Stimulated activated CD8-positive, alpha-beta memory T cell treated with anti-CD3 and anti-CD28 coated beads, Interleukin-12 subunit alpha, Interleukin-12 subunit beta, amount 100 ng/mL, for 4 hours (primary cell): ENCODE data around the gene SIRT3.
"Not testable (repeated sequence)": the region's sequence is repeated elsewhere in the genome, so short reads cannot be mapped to it uniquely, and the experiment has no call there.

ENCODE experiments used
- DNase-seq: peaks from one replicate; pipeline ENCODE4 v3.0.0-alpha.2; 2020; ENCODE audit warnings: low read depth

The SIRT3 gene

DNA sequence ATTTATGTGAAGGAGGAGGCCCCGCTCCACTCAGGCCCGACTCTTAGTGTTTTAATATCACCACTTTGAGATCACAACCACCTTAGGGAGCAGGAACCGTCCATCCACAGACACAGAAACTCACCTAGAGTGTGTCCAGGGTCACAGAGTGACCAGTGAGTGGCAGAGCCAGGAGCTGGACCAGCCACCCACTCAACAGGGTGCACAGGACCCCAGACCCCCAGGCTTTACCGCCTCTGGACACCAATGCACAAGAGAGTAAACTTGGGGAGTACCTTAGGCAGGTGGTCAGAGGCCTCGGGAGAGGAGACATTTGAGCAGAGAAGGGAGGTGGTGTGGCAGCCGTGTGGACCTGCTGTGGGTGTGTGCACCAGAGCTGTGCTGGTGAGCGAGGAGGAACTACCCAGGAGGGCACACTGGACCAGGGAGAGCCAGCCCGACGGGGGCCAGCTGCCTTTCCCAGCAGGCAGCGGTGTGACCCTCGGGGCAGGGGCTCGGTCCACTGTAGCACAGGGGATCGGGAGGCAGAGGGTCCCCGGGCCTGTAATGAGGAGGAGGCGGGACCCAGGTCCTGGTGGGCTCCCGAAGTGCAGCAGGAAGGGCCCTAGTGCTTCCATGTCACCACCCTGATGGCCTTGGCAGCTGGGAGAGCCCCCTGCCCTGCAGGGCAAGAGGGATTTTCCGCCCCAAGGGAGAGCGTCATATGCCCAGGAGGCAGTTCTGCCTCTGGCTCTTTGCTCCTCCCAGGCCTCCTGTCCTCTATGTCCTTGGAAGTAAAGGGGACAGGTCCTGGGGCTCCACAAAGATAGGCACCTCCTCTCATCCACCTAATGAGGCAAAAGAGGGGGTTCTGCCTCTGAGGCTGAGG, 34.5 kb upstream of the SIRT3 start:
- no peak for DNase-seq

DNA sequence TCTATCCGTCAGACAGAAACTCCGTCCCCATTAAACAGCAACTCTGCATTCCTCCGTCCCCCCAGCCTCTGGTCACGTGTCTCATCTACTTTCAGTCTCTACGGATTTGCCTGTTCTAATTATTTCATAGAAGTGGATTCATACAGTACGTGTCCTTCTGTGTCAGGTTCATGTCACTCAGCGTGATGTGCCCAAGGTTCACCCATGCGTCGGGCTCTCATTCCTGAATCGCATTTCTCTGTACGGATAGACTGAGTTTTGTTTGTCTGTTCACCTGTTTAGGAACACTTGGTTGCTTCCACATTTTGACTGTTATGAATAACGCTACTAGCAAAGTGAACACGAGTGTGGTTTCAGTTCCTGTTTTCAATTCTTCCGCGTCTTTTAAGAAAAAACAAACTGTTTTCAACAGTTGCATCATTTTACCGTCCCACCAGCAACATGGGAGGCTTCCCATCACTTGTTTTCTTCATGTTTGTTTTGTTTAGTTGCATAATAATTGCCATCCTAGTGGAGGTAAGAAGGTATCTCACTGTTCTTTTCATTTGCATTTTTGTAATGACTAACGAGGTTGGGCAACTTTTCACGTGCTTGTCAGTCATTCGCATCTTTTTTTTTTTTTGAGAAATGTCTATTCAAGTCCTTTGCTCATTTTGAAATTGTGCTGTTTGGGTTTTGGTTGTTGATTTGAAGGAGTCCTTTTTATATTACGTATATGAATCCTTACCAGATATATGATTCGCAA, 33.2 kb upstream of the SIRT3 start:
- no peak for DNase-seq

DNA sequence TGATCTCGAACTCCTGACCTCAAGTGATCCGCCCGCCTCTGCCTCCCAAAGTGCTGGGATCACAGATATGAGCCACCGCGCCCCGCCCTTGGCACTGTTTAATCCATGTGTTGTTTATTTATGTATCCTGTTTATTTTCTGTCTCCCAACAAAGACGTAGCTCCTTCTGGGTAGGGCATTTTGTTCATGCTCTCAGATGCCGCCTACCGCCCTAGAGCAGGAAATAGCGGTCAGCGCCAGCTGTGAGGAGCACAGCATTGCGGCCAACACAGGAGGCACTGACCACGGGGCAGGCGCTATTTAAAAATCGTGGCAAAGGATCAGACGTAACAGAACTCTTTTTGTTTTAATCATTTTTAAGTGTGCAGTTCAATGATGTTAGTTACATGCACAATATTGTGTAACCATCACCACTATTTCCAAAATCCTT, 32.6 kb upstream of the SIRT3 start:
- not testable (repeated sequence) for DNase-seq

DNA sequence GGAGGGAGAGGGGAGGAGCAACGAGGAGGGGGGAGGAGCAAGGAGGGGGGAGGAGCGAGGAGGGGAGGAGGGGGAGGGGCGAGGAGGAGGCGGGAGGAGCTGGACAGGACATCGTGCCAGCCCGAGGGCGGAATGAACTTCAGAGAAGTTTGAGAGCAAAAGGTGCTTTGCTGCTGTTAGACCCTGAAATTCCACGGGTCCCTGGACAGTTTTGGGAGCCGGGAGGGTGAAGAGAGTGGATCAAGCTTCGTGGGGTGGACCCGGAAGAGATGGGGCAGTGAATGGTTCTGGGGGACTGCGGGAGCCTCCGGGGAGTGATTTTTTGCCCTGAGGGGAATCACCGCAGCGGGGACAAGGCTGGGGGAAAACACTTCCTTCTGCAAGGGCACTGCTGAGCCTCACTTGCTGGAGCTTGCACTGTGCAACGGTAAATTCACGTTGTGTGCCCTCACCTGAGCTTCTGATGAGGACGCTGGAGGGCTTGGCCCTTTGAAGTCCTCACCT, 31.4 kb upstream of the SIRT3 start:
- no peak for DNase-seq

DNA sequence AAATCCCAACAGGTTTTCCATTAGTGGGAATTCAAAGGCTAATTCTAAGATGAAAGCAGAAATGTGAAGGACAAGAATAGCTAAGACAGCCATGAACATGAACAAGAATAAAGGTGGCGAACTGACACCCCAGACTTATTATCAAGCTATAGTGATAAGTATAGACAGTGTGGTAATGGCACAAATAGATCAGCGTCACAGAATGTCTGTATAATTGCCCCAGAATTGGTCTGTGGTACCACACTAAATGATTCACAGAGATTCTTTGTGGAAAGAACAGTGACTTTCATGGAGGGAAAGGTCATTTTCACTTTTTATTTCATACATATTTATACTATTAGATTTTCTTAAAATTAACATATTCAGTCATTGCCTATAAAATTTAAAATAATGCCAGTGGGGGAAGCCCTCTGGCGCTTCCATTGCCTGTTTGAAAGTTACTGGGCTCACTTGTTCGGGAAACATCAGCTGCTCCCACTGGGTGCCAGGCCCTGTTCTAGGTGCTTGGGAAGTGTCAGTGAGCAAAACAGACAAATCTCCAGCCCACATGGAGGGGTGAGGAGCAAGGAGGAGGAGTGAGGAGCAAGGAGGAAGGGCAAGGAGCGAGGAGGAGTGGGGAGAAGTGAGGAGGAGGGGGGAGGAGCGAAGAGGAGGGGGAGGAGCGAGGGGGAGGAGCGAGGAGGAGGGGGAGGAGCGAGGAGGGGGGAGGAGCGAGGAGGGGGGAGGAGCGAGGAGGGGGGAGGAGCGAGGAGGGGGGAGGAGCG, 30.7 kb upstream of the SIRT3 start:
- no peak for DNase-seq

DNA sequence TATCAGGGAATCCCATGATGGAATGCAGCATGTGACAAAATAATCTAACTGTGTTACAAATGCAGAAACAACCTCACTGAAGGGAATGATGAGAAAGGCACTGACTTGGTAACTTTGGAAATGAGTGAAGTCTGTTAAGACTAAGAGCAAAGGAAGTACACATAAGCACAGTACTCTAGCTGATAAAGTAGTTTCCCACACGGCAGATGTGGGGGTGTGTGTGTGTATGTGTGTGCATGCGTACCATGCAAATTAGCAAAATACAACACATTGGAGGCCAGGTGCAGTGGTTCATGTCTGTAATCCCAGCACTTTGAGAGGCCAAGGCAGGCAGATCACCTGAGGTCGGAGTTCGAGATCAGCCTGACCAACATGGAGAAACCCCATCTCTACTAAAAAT, 25.5 kb upstream of the SIRT3 start:
- no peak for DNase-seq

DNA sequence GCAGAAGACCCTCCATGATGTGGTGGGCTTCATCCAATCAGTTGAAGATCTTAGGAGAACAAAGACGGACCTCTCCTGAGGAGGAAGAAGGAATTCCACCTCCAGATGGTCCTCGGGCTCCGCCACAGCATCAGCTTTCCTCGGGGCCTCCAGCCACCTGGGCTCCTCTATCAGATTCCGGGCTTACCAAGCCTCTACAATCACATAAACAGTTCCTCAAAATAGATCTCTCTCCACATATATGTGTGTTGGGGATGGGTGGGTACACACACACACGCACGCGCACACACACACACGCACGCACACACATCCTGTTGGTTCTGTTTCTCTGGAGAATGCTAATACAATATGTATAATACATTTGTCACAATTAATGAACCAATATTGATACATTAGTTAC, 23.3 kb upstream of the SIRT3 start:
- DNase-seq: no peak

DNA sequence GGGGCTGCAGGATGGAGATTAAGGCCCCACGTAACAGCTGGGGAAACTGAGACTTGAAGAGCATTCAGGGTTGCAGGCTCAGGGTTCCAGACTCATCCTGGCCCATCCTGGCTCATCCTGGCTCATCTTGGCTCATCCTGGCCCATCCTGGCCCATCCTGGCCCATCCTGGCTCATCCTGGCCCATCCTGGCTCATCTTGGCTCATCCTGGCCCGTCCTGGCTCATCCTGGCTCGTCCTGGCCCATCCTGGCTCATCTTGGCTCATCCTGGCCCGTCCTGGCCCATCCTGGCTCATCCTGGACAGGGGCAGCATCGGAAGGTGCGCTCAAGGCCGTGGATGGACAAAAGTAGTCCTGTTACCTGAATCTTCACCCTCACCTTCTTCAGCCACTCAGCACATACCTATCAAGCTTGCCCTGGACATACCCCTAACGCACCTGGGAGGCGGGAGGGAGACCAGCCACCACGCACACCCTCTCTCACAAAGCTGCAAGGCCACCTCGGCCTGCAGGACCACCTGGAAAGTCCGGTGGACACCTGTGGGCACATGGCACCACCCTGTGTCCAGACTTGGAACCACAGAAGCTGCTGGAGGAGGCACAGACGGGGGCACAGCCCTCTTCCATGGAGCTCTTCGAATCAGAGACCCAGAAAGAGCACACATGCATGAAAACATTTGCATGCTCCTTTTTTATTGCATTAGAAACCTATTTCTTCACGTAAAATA, 21.8 kb upstream of the SIRT3 start:
- no peak for DNase-seq

DNA sequence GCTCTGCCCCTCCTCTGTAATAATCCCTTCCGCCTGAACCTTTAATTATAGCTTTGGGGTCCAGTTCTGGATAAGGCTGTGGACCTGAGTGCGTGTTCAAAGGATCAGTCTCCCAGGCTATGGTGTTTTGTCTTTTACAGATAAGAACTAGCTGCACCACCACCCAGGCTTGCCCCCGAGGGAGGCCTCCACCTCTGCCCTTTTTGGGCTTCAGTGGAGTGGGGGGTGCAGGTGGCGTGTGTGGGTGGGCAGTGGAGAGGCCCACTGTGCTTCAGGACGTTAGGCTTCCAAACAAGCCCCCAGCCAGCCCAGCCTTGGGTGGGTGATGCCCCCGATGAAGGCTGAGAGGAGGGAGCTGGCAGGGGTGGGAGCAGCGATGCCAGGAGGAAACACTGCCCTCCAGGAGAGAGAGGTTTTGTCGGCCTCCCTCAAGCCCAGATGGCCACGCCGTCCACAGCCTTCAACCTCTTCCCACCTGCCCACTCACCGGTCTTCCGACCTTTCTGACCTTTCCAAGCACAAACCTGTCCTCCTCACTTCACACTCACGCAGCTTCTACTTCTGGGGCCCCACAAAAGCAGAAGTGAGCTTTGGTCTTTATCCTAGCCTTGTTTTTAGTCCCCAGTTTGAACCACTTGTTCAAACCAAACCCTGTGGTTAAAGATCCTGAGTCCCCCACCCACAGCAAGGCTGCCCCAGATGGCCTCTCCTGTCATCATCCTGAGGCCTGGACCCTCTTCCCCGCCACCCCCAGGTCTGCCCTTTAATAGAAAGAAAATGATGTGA, 21.0 kb upstream of the SIRT3 start:
- no peak for DNase-seq

DNA sequence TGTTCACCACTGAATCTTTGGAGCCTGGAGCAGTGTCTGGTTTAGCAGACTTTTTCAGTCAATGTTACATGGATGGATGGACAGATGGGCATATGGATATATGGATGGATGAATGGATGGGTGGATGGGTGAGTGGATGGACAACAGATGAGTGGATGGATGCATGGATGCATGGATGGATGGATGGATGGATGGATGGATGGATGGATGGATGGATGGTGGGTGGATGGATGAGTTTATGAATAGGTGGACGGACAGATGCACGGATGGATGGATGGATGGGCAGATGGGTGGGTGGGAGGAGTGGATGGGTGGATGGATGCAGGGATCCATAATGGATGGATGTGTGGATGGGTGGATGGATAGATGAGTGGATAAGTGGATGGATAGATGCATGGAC, 19.7 kb upstream of the SIRT3 start:
- no peak for DNase-seq

DNA sequence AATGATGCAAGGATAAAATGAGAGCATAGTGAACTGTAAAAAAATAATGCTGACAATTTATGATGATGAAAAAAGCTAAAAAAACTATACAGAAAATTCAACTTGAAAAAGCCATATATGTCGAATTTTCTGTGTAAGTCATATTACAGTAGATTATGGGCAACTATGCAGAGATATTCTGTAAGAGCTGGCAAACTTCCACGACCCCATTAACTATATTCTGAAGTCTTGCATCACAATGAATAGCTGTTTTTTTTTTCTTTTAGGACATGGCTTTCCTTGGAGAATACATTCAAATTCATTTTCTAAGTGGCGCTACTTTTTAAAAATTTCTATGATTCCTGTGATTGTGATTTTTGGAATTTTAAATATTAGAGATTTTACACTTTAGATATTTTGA, 19.0 kb upstream of the SIRT3 start:
- DNase-seq: no peak

DNA sequence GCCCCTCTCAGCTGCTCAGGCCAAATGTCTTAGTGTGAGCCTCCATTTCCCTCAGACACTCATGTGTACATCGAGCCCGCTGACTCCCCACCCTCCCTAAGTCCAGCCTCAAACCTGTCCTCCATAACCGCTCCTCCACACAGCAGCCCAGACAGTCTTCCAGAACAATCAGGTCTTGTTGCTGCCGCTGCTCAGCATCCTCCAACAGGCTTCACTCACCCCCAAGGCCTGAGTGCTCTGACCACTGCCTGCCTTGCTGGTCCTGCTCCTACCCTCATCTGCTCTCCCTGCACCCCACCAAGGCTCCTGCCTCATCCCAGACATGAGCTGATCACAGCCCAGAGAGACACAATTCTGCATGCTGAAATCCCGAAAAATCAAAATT, 17.7 kb upstream of the SIRT3 start:
- DNase-seq: no peak

DNA sequence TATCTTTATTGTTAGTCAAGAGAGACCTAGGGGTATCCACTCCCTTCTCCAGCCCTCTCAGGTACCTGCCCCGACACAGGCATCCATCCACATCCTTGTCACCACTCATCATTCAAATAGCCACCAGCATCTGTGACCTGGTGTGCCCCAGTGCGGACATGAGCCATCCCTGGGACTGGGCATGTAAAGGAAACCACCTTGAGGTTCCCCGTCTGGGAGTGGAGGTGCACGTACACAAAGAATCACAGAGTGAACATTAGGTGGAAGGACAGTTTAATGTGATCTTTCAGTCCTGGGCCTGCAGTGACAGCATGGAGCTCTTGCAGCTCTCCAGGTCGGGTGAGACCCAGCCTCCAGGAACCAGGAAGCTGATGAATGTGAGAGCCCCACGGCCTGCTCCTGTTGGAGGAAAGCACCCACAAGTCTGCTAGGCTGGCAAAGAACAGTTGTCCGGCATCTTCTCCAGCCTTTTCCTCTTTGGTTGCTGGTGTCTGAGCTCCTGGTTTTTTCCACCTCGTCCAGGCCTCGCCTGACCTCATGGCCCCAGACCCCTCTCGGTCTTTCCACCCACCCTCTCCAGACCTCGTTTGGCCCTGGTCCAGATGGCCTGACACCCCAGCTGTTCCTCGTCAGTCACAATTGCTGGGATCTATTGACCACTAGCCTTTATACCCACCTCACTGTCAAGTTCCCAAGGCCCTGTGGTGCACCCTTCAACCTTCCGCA, 17.2 kb upstream of the SIRT3 start:
- DNase-seq: no peak

DNA sequence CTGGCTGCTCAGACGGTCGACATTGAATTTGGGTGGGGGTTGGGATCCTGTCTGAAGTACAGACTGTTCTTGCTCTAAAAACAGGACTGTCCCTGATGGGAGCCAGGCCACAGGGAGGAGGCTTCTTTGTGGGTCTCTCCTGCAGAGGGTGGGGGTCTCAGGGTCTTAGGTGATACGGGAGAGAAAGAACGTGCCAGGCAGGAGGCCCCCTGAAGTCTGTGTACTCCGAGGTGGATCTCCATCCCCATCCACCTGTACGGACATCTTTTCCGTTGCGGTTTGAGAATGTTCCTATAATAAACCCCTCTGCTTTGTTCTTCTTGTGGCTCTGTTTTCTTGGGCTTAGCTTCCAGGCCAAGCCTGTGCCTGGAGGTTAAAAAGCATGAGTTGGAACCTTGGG, 16.5 kb upstream of the SIRT3 start:
- no peak for DNase-seq

DNA sequence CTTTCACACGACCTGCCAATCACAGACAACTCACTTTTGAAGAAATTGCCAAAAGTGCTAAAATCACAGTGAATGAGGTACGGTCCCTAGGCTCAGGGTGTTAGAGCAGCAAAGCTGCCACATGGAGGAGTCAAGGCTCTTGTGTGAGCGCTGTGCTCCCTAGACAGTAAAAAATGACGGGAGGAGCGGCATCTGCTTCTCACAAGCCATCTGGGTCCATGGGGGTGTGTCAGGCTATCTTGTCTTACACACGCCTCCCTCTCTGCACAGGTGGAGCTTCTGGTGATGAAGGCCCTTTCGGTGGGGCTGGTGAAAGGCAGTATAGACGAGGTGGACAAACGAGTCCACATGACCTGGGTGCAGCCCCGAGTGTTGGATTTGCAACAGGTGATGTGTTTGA, 15.4 kb upstream of the SIRT3 start:
- DNase-seq: no peak

DNA sequence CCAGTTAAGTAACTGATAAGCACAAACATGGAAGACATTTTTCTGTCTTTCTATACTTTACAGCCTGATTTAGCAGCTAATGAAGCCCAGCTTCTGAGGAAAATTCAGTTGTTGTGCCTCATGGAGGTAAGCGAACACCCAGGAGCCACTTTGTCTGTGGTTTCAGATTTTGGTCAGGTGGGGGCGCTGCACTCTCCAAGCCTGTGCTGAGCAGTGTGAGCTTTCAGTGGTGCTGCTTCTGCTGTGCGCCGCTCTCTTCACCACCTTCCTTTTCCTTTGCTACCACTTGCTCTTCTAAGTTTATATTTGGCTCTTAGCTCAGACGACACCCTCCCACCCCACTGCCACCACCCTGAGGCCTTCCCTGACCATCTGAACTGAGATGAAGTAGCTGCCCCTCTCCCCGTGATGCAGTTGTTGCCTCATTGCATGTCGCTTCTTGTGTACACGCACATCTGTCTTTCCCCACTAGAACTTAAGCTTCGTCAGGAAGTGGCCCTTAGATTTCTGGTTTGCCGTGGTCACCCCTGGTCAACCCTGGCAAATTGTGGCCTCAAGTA, 14.7 kb upstream of the SIRT3 start:
- peak; percentile 60 for DNase-seq

DNA sequence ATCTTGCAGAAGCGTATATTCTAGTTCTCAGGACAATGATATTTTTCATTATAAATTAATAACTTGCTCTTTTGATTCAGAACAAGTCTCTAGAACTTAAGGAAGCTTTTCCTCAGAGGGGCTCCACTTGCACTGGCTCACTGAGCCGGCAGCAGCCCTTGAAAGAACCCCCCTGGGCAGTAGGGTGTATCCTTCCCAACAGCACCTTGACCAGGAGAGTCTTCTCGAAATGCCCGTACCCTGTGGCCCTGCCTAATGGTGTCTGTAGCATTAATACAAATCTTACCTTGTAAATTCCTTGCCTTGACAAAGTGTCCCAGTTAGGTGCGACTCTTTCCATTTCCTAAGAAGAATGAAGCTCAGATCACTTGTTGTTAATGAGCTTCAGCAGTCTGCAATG, 14.1 kb upstream of the SIRT3 start:
- DNase-seq: no peak

DNA sequence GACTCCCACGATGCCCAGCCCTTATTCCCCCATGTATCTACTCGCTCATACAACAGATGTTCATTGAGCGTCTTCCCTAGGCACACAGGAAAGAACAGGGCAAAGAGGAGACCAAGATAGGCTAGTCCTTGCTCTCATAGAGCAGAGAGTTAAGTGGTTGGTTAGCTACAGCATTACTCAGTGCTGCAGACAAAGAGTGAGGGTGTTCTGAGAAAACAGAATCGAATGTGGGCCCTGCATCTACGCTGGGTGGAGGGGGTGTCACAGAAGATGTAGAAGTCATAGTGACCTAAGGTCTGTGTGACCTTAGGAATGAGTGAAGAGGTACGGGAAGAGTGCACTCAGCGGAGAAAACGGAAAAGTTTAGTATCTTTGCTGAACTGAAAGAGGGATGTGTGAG, 12.9 kb upstream of the SIRT3 start:
- DNase-seq: no peak

DNA sequence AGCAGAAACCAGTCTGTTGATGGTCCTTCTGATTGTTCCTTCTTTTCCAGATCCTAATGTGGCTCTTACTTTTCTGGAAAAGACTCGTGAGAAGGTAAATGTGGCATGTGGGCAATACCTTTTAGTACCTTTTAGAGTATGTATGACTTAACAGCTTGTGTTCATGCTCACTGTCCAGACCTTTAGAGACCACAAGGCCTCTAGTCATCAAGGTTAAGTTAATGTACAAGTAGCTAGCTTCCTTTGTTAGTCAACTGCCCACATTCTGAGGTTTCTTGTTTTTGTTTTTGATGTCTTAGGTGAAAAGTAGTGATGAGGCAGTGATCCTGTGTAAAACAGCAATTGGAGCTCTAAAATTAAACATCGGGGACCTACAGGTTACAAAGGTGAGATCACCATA, 8.2 kb upstream of the SIRT3 start:
- no peak for DNase-seq

DNA sequence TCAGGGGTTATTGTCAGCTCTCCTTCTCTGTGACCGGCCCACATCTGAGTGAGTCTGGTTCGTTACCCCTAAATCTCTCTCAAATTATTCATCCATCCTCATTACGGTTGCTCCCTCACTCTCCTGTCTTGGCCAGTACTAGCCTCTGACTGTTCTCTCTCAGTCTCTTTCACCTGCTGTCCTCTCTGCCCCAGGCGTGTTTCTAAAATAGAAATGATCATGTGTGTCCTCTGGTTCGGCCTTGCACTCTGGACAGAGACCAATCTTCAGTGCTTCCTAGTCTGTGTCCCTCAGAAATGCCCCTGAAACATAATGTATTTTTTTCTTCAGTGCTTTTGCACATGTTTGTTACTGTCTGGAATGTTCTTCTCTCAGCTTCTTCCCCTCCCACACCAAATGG, 5.5 kb upstream of the SIRT3 start:
- no peak for DNase-seq
